ENCODE results near the gene TMEM263.

The TMEM263 gene

DNA sequence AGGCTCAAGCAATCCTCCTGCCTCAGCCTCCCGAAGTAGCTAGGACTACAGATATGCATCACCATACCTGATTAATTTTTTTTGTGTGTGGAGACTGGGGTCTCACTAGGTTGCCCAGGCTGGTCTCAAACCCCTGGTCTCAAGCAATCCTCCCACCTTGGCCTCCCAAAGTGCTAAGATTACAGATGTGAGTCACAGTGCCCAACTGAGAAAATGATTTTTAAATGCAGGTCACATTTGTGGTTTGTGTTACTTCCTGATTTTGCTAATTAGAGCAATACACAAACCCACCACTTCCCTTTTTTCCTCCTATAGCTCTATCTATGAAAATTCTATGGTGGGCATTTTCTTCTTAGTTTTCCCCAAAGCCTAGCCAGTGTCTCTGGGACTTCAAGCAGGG is 45.5 kb upstream of the TMEM263 start:
- TF ChIP-seq, protein P1, sequence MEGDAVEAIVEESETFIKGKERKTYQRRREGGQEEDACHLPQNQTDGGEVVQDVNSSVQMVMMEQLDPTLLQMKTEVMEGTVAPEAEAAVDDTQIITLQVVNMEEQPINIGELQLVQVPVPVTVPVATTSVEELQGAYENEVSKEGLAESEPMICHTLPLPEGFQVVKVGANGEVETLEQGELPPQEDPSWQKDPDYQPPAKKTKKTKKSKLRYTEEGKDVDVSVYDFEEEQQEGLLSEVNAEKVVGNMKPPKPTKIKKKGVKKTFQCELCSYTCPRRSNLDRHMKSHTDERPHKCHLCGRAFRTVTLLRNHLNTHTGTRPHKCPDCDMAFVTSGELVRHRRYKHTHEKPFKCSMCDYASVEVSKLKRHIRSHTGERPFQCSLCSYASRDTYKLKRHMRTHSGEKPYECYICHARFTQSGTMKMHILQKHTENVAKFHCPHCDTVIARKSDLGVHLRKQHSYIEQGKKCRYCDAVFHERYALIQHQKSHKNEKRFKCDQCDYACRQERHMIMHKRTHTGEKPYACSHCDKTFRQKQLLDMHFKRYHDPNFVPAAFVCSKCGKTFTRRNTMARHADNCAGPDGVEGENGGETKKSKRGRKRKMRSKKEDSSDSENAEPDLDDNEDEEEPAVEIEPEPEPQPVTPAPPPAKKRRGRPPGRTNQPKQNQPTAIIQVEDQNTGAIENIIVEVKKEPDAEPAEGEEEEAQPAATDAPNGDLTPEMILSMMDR (IDR thresholded peaks at IDR 0.05): no peak

DNA sequence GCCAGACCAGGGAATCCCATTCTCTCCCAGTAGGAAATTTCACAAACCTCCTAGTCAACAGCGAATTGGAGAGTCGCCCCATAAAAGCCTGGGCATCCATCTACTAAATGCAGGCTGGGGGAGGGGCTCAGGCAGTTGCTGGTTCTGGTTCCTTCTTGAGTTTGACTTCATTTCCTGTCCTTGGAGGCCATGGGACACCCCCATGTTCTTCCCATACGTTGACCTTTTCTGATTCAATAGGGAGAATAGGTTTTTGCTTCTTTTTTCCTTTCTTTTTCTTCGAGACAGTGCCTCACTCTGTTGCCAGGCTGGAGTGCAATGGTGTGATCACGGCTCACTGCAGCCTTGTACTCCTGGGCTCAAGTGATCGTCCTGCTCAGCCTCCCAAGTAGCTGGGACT is 44.1 kb upstream of the TMEM263 start:
- Histone ChIP-seq H3K9me3 (no peaks in the 10 kb centered on the region), H3K27ac (no peak overlapping the region), H3K27me3 (peaks cover 0 to 21% of the 10 kb centered on the region in 2 donors), H3K4me1 (no peaks in the 10 kb centered on the region), H3K36me3 (no peaks in the 10 kb centered on the region), H3K4me3 (no peak overlapping the region)
- DNase-seq: no peak
- TF ChIP-seq, protein P1 (IDR thresholded peaks at IDR 0.05): no peak
- intact Hi-C loops (cut with DNase I; ENCODE audit: low total_unique reads): no loop called here

More for the DNA sequence above, 45.5 kb upstream of the TMEM263 start:
- Histone ChIP-seq H3K27me3 (peaks cover 0 to 22% of the 10 kb centered on the region in 2 donors), H3K4me1 (no peaks in the 10 kb centered on the region), H3K27ac (no peak overlapping the region), H3K9me3 (no peaks in the 10 kb centered on the region), H3K36me3 (no peaks in the 10 kb centered on the region), H3K4me3 (no peak overlapping the region)
- no peak for DNase-seq
- intact Hi-C loops (cut with DNase I; ENCODE audit: low total_unique reads): no loop called here

DNA sequence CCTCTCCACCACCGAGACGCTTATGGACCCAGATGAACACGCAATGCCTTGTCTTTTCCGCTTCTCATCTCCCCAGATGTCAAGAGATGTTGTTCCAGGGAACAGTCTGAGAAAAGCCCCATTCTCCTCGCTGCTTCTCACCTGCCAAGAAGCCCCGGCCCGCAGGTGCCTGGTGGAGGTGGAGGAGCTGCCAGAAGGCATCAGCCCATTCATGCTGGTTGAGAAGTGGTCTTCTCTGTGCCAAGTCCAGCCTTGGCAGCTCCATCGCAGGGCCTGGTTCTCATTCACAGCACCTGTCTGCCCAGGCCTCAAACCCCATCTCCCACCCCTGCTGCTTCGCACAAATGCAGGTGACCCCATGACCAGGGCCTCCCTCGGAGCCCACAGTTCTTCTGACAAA is 42.3 kb upstream of the TMEM263 start:
- intact Hi-C loops (cut with DNase I; ENCODE audit: low total_unique reads): no loop called here
- H3K27ac ChIP-seq: no peak overlapping the region
- DNase-seq: no peak
- no peaks in the 10 kb centered on the region for H3K36me3 ChIP-seq
- H3K27me3 ChIP-seq: peaks cover 0 to 12% of the 10 kb centered on the region in 2 donors
- TF ChIP-seq, protein P1 (IDR thresholded peaks at IDR 0.05): no peak
- no peak overlapping the region for H3K4me3 ChIP-seq
- no peaks in the 10 kb centered on the region for H3K9me3 ChIP-seq
- no peaks in the 10 kb centered on the region for H3K4me1 ChIP-seq

DNA sequence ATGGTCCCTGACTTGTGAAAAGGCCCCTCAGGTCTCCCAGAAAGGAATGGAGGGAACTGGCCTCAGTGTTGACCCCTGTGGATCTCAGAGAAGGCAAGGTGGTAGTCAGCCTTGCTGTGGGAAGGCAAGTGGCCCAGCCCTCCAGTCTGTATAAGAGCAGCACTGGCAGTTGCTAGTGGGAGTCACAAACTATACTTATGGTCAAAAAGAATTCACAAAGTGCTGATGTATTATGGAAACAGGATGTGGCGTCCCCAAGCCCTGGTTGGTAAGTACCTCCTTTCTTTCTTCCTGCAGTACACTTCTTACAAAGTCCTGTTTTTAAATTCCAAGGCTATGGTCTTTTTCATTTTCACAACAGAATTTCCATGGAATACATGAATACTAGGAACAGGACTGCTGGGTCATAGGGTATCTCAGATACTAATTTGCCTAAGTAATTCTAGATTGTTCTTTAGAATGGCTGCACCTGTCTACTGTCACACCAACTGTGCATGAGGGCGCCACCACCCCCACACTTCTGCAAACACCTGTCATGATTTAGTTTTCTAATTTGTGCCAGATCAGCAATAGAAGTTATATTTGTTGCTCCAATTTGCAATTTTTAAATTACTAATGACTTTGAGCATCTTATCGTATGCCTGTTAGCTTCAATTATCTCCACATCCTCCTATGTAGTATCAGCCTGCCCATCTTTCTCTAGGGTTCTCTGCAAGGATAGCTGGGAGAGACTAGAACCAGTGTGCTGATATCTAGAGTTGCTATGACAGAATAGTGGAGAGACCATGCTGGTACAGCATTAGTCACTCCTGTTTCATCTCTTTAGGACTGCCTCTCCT is 40.7 kb upstream of the TMEM263 start:
- Histone ChIP-seq H3K27me3 (peaks cover 0 to 12% of the 10 kb centered on the region in 2 donors), H3K27ac (no peak overlapping the region), H3K36me3 (no peaks in the 10 kb centered on the region), H3K4me3 (no peak overlapping the region), H3K4me1 (no peaks in the 10 kb centered on the region), H3K9me3 (no peaks in the 10 kb centered on the region)
- no peak for DNase-seq
- intact Hi-C loops (cut with DNase I; ENCODE audit: low total_unique reads): loop anchor here (5.0 kb wide), 1 partner anchor 528 kb away; no protein-coding TSS in a partner anchor
- TF ChIP-seq, protein P1 (IDR thresholded peaks at IDR 0.05): no peak

DNA sequence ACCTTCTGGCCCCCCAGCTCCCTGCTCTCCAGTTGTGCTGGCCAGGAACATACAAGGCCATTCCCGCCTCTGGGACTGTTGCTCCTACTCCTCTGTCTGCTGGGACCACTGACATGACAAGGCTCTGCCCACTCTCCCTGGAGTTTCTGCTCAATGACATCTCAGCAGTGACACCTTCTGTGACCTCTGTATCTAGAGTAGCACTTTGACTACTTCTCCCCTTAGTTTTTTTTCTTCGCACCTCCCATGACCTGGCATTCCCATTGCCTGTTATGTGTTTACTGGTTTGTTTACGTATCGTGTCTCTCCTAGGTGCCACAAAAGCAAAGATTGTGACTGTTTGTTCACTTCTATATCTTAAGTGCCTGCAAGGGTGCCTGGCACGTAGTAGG is 40.1 kb upstream of the TMEM263 start:
- Histone ChIP-seq H3K27me3 (peaks cover 0 to 12% of the 10 kb centered on the region in 2 donors), H3K27ac (no peak overlapping the region), H3K36me3 (no peaks in the 10 kb centered on the region), H3K9me3 (no peaks in the 10 kb centered on the region), H3K4me1 (no peaks in the 10 kb centered on the region), H3K4me3 (no peak overlapping the region)
- TF ChIP-seq, protein P1 (IDR thresholded peaks at IDR 0.05): no peak
- DNase-seq: no peak
- intact Hi-C loops (cut with DNase I; ENCODE audit: low total_unique reads): loop anchor here (5.0 kb wide), 1 partner anchor 528 kb away; no protein-coding TSS in a partner anchor

Data from tibial artery (tissue), 4 donors.